HFF-Myc (cell line): Measurements from ENCODE around the gene OR5K4.

ENCODE experiments used
- DNase-seq: peaks from one replicate; pipeline ENCODE4 v3.0.0-alpha.2; 2011; ENCODE audit warnings: low read depth; ENCODE audit errors: extremely low read depth
- H3K4me3 ChIP-seq: replicated peaks from 2 replicates; pipeline ENCODE4 v1.5.1; 2011; ENCODE audit warnings: low read depth, mild to moderate bottlenecking, control low read depth, low read length
- TF ChIP-seq, protein P1 (sequence below): IDR thresholded peaks from 2 replicates; pipeline ENCODE4 v1.5.1; 2012; ENCODE audit warnings: mild to moderate bottlenecking, low read depth, low read length, control low read depth; ENCODE audit errors: missing control alignments

The OR5K4 gene

DNA sequence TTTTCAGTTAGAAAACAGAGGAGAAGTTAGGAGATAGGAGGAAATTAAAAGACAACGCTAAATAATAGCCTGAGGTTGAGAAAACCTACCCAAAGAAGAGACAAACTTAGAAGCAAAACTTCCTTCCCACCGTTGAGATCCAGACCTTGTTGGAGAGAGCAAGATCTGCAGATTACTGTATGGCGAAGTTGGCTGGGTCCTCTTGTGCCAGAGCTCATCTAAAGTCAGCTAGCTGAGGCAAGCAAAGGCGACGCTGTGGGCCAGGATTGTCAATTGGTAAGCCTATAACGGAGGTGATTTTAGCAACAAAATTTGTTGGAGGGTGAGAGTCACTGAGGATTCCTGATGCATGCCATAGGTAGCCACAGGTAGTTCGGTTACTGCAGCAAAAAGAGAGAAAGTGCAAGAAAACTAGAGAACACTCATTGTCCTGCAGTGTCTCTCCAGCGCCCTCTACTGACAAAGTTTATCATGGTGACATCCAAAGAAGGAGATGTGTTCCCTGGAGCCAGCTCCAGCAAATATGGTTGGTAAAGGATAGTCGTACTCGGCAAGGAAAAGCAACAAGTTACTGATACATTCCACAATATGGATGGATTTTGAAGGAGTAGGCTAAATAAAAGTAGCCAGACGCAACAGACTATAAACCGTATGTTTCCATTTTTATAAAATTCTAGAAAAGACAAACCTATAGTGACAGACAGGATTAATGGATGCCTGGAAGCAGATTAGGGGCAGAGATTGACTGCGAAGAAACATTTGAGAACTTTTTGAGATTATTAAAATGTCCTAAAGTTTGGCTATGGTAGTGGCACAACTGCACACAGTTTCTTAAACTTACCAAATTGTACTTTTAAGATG lies 9.8 kb upstream of the OR5K4 start:
- DNase-seq: peak; percentile 17
- TF ChIP-seq, protein P1, sequence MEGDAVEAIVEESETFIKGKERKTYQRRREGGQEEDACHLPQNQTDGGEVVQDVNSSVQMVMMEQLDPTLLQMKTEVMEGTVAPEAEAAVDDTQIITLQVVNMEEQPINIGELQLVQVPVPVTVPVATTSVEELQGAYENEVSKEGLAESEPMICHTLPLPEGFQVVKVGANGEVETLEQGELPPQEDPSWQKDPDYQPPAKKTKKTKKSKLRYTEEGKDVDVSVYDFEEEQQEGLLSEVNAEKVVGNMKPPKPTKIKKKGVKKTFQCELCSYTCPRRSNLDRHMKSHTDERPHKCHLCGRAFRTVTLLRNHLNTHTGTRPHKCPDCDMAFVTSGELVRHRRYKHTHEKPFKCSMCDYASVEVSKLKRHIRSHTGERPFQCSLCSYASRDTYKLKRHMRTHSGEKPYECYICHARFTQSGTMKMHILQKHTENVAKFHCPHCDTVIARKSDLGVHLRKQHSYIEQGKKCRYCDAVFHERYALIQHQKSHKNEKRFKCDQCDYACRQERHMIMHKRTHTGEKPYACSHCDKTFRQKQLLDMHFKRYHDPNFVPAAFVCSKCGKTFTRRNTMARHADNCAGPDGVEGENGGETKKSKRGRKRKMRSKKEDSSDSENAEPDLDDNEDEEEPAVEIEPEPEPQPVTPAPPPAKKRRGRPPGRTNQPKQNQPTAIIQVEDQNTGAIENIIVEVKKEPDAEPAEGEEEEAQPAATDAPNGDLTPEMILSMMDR: peak; percentile 67
- H3K4me3 ChIP-seq: no peak overlapping the region

- no peak overlapping the region for H3K4me3 ChIP-seq
- TF ChIP-seq, protein P1: no peak
- DNase-seq: no peak
Measured at GRCh38 chr3:98350082-98350481, 3.6 kb upstream of the OR5K4 start.

- no peak for DNase-seq
- TF ChIP-seq, protein P1: no peak
- no peak overlapping the region for H3K4me3 ChIP-seq
Measured at GRCh38 chr3:98359250-98359649, 5.6 kb downstream of the OR5K4 start.

GRCh38 chr3:98359993-98360675 lies 6.5 kb downstream of the OR5K4 start:
- TF ChIP-seq, protein P1: no peak
- H3K4me3 ChIP-seq: no peak overlapping the region
- no peak for DNase-seq

DNA sequence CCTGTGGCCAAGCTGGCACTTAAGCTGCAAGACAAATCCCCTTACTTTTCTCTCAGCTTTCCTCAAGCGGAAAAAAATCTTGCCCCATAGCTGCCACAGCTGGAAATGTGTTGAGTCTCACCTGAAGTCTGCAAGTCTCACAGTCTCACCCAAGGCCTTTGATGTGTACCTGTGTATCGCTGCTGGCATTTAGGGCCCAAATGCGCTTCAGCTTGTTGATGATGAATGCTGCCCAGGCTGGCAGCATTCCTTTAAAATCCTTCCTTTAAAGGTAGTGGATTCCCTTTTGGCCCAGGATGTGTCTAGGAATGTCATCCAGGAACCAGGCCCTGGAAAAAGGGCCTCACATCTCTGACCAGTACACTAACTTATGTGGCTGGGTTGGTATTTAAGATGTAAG lies 7.0 kb downstream of the OR5K4 start:
- no peak for DNase-seq
- no peak overlapping the region for H3K4me3 ChIP-seq
- TF ChIP-seq, protein P1: no peak

DNA sequence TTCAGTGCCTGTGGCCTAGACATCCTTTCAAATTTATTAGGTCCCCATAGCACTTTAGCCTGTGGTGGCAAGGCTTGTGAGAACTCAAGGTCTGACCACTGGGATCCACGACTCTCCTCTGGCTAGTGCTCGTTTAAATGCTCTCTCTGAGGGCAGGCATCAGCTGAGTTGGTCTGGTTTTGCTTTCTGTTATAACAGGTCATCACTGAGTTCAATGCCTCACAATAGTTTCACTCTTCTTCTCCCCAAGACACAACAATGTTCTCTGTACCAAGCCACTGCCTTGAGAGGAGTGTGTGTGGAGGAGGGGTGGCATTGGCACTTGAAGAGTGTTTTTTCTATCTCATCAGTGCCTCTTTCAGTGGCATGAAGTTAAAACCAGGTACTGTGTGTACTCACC lies 7.6 kb downstream of the OR5K4 start:
- TF ChIP-seq, protein P1: no peak
- no peak for DNase-seq
- H3K4me3 ChIP-seq: no peak overlapping the region
